C4-2B (cell line): ENCODE data around the gene CD300LD.

Experiments
- H3K27ac ChIP-seq: fragments of 450-650 bp; 2 replicates; pipeline ENCODE4 v1.5.1; 2017
- ZFX ChIP-seq: fragments of 450-650 bp; IDR thresholded peaks from 2 replicates; pipeline ENCODE4 v1.6.1; 2017
- TF ChIP-seq, protein P1 (sequence below): fragments of 450-650 bp; conservative IDR thresholded peaks from 2 replicates; pipeline ENCODE4 v1.5.1; 2017; ENCODE audit warnings: mild to moderate bottlenecking

The CD300LD gene

DNA sequence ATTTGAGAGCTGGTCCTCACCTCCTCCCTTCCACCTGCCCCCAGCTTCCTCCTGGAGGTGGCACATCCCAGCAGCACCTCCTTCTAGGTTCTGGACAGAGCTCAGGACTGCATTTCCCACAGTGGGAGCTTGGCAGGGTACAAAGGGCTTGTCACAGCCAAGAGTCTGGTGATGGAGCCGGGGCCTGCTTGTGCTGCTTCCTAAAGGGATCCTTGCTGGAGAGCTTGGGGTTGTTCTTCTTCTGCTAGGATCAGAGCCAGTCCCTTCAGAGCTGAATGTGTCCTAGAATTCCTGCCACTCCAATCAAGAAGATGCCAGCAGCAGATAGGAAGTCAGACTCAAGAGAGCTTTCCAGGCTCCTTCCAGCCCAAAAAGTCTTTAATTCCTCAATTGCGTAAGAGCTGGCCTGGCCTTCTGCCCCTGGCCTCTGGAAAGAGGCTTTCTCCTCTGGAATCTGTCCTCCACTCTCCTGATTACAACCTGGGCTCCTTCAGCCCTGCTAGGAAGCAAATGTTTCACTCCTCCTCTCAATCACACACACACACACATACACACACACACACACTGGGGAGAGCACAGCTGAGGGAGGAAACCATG, 27.1 kb upstream of the CD300LD start:
- no peak overlapping the region for H3K27ac ChIP-seq
- TF ChIP-seq, protein P1, sequence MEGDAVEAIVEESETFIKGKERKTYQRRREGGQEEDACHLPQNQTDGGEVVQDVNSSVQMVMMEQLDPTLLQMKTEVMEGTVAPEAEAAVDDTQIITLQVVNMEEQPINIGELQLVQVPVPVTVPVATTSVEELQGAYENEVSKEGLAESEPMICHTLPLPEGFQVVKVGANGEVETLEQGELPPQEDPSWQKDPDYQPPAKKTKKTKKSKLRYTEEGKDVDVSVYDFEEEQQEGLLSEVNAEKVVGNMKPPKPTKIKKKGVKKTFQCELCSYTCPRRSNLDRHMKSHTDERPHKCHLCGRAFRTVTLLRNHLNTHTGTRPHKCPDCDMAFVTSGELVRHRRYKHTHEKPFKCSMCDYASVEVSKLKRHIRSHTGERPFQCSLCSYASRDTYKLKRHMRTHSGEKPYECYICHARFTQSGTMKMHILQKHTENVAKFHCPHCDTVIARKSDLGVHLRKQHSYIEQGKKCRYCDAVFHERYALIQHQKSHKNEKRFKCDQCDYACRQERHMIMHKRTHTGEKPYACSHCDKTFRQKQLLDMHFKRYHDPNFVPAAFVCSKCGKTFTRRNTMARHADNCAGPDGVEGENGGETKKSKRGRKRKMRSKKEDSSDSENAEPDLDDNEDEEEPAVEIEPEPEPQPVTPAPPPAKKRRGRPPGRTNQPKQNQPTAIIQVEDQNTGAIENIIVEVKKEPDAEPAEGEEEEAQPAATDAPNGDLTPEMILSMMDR, result no peak
- TF ChIP-seq ZFX, result no peak

DNA sequence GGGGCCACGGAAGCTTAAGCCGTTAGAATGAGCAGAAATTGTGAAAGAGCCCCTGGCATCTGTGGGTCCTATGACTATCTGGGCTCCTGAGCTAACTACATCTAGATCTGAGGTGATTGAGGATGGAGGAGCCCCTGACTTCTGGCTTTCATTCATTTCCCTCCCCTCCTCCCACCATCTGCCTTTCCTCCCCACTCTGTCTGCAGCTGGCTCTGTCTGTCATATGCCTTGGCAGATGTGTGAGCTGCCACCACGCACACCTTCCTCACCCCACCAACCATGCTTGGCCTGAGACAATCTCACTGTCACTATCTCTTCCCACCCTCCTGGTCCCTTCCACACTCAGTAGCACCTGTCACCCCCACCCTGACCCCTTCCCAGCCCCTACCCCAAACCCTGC, 26.4 kb upstream of the CD300LD start:
- TF ChIP-seq, protein P1, result no peak
- TF ChIP-seq ZFX, result no peak
- H3K27ac ChIP-seq, result no peak overlapping the region

DNA sequence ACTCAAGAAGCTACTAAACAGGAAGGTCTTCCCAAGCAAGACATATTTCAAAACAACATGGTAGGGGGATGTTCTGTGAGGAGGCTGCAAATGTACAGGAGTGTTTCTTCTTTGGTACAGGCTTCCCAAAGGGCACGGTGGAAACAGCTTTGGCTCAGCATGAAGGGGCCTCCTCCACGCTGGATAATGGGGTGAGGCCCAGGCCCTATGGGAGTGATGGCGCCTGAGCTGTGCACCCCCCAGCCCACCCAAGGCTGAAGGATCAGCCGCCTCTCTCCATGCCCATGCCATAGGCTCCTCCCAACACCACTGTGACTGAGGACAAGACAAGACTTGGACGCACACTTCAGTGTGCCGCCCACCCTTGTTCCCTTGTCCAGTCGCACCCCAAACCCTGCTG, 24.6 kb upstream of the CD300LD start:
- TF ChIP-seq, protein P1, result no peak
- TF ChIP-seq ZFX, result no peak
- H3K27ac ChIP-seq, result no peak overlapping the region

GRCh38 chr17:74612046-74612445, 20.0 kb upstream of the CD300LD start:
- H3K27ac ChIP-seq, result no peak overlapping the region
- TF ChIP-seq, protein P1, result no peak
- TF ChIP-seq ZFX, result no peak

GRCh38 chr17:74610108-74610507, 18.0 kb upstream of the CD300LD start:
- no peak for TF ChIP-seq ZFX
- TF ChIP-seq, protein P1, result no peak
- no peak overlapping the region for H3K27ac ChIP-seq

GRCh38 chr17:74608511-74608910, 16.4 kb upstream of the CD300LD start:
- TF ChIP-seq, protein P1, result no peak
- no peak for TF ChIP-seq ZFX
- H3K27ac ChIP-seq, result no peak overlapping the region

DNA sequence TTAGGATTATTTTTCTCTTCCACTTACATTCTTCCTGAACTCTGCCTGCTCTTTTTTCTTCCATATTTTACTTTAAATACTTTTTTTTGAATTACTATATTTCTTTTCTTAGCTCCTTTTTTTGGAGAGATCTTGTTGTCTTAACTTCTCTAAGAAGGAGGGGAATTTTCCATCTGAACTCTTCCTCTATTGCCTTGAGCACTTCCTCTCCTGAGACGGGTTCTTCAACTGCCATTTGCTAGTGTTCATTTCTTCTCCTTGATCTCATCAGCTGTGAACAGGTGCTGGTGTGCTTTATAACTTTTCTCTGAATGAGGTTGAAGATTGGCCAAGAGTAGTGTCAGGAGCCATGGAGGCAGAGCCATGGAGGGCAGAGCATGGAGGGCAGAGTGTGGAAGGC, 15.1 kb upstream of the CD300LD start:
- H3K27ac ChIP-seq, result no peak overlapping the region
- TF ChIP-seq, protein P1, result no peak
- no peak for TF ChIP-seq ZFX
